H9 (cell line): Measurements from ENCODE around the gene KRT2. TPM values are rescaled to one million over a fixed set of nuclear protein-coding genes. Genes with fewer than 3 reads are reported as not detected.

ENCODE experiments used
- DNase-seq: peaks from one replicate; pipeline ENCODE4 v3.0.0-alpha.2; 2017
- H2AFZ ChIP-seq: one replicate; pipeline ENCODE4 v1.6.1; 2013; ENCODE audit warnings: mild to moderate bottlenecking, low read length, control low read depth, moderate library complexity
- H2AK5ac ChIP-seq: 2 replicates; pipeline ENCODE4 v1.6.1; 2013; ENCODE audit warnings: low read length, control low read depth, mixed read lengths; ENCODE audit not compliant: insufficient read length
- H2BK120ac ChIP-seq: one replicate; pipeline ENCODE4 v1.6.1; 2013; ENCODE audit warnings: low read depth, mild to moderate bottlenecking, low read length, control low read depth, inconsistent platforms; ENCODE audit not compliant: poor library complexity, severe bottlenecking
- H2BK12ac ChIP-seq: 2 replicates; pipeline ENCODE4 v1.6.1; 2013; ENCODE audit warnings: low read length, control low read depth, mixed read lengths, low read depth; ENCODE audit not compliant: insufficient read length
- H2BK15ac ChIP-seq: 2 replicates; pipeline ENCODE4 v1.6.1; 2013; ENCODE audit warnings: low read depth, low read length, control low read depth
- H2BK20ac ChIP-seq: one replicate; pipeline ENCODE4 v1.6.1; 2013; ENCODE audit warnings: low read depth, mild to moderate bottlenecking, low read length, control low read depth, inconsistent platforms; ENCODE audit not compliant: poor library complexity, severe bottlenecking
- H2BK5ac ChIP-seq: 2 replicates; pipeline ENCODE4 v1.6.1; 2013; ENCODE audit warnings: low read length, control low read depth, mixed read lengths; ENCODE audit not compliant: insufficient read length
- H3K14ac ChIP-seq: 2 replicates; pipeline ENCODE4 v1.6.1; 2013; ENCODE audit warnings: low read length, control low read depth; ENCODE audit not compliant: insufficient read depth
- H3K18ac ChIP-seq: 2 replicates; pipeline ENCODE4 v1.6.1; 2013; ENCODE audit warnings: low read depth, mild to moderate bottlenecking, mixed read lengths, low read length, control low read depth; ENCODE audit not compliant: insufficient read length
- H3K23ac ChIP-seq: 2 replicates; pipeline ENCODE4 v1.6.1; 2013; ENCODE audit warnings: low read length, control low read depth, mixed read lengths, low read depth; ENCODE audit not compliant: insufficient read length
- H3K23me2 ChIP-seq: 2 replicates; pipeline ENCODE4 v1.6.1; 2013; ENCODE audit warnings: low read depth, mild to moderate bottlenecking, mixed read lengths, low read length, control low read depth; ENCODE audit not compliant: insufficient read length, poor library complexity, severe bottlenecking
- H3K27ac ChIP-seq: 2 replicates; pipeline ENCODE4 v1.5.1; 2013; ENCODE audit warnings: low read length, control low read depth, mixed read lengths, low read depth; ENCODE audit not compliant: insufficient read length
- H3K27me3 ChIP-seq: 2 replicates; pipeline ENCODE4 v1.6.1; 2013; ENCODE audit warnings: low read length, control low read depth, inconsistent platforms; ENCODE audit not compliant: insufficient read depth
- H3K4ac ChIP-seq: 2 replicates; pipeline ENCODE4 v1.6.1; 2013; ENCODE audit warnings: low read depth, mild to moderate bottlenecking, control low read depth, inconsistent platforms, low read length, moderate library complexity
- H3K4me1 ChIP-seq: 2 replicates; pipeline ENCODE4 v1.6.1; 2013; ENCODE audit warnings: low read length, control low read depth, inconsistent platforms; ENCODE audit not compliant: insufficient read depth
- H3K4me2 ChIP-seq: 2 replicates; pipeline ENCODE4 v1.6.1; 2013; ENCODE audit warnings: low read length, control low read depth, mixed read lengths; ENCODE audit not compliant: insufficient read length, insufficient read depth
- H3K56ac ChIP-seq: 2 replicates; pipeline ENCODE4 v1.6.1; 2013; ENCODE audit warnings: low read depth, mild to moderate bottlenecking, mixed read lengths, low read length, control low read depth; ENCODE audit not compliant: insufficient read length
- H3K79me1 ChIP-seq: 2 replicates; pipeline ENCODE4 v1.6.1; 2013; ENCODE audit warnings: low read depth, mild to moderate bottlenecking, moderate library complexity, low read length, control low read depth, inconsistent platforms; ENCODE audit not compliant: insufficient read depth, poor library complexity, severe bottlenecking
- H3K79me2 ChIP-seq: 2 replicates; pipeline ENCODE4 v1.6.1; 2013; ENCODE audit warnings: low read length, control low read depth, inconsistent platforms; ENCODE audit not compliant: insufficient read depth
- H3K9ac ChIP-seq: 2 replicates; pipeline ENCODE4 v1.6.1; 2013; ENCODE audit warnings: low read length, control low read depth, mixed read lengths; ENCODE audit not compliant: insufficient read length; ENCODE audit errors: extremely low read depth
- H3K9me3 ChIP-seq: one replicate; pipeline ENCODE4 v1.6.1; 2013; ENCODE audit warnings: low read depth, low read length, inconsistent platforms; ENCODE audit not compliant: control insufficient read depth
- H3T11ph ChIP-seq: one replicate; pipeline ENCODE4 v1.6.1; 2013; ENCODE audit warnings: mild to moderate bottlenecking, low read length, control low read depth, inconsistent platforms
- H4K20me1 ChIP-seq: one replicate; pipeline ENCODE4 v1.6.1; 2013; ENCODE audit not compliant: control insufficient read depth, insufficient read length, insufficient read depth
- H4K5ac ChIP-seq: 2 replicates; pipeline ENCODE4 v1.6.1; 2013; ENCODE audit warnings: low read depth, mild to moderate bottlenecking, mixed read lengths, low read length, control low read depth; ENCODE audit not compliant: insufficient read length
- H4K8ac ChIP-seq: replicated peaks from 2 replicates; pipeline ENCODE4 v1.6.1; 2013; ENCODE audit warnings: low read length, control low read depth, mixed read lengths, low read depth; ENCODE audit not compliant: insufficient read length
- H4K91ac ChIP-seq: 2 replicates; pipeline ENCODE4 v1.6.1; 2013; ENCODE audit warnings: low read depth, mild to moderate bottlenecking, moderate library complexity, mixed read lengths, low read length, control low read depth; ENCODE audit not compliant: insufficient read length
- H3K27ac Mint-ChIP-seq, 3 experiments: 2 replicates in 2 of 3; 3 replicates in 1 of 3; pipeline ENCODE4 v1.8.0; 2020 to 2021; ENCODE audit warnings: mixed read lengths in 3 of 3, mild to moderate bottlenecking in 1 of 3, moderate library complexity in 1 of 3
- H3K27me3 Mint-ChIP-seq: 2 replicates; pipeline ENCODE4 v1.8.0; 2021; ENCODE audit warnings: low read depth, mild to moderate bottlenecking, moderate library complexity, mixed read lengths
- H3K36me3 Mint-ChIP-seq, 3 experiments: 2 replicates in 2 of 3; 3 replicates in 1 of 3; pipeline ENCODE4 v1.8.0; 2020 to 2021; ENCODE audit warnings: low read depth in 3 of 3, mixed read lengths in 3 of 3; ENCODE audit not compliant: insufficient read depth in 1 of 3
- H3K4me1 Mint-ChIP-seq, 2 experiments: 2 replicates each; pipeline ENCODE4 v1.8.0; 2020; ENCODE audit warnings: mixed read lengths in 2 of 2
- H3K4me3 Mint-ChIP-seq, 2 experiments: 2 replicates in 1 of 2; 3 replicates in 1 of 2; pipeline ENCODE4 v1.8.0; 2020 to 2021; ENCODE audit warnings: mild to moderate bottlenecking in 2 of 2, mixed read lengths in 2 of 2, moderate library complexity in 1 of 2
- H3K9me3 Mint-ChIP-seq, 2 experiments: 2 replicates in 1 of 2; 3 replicates in 1 of 2; pipeline ENCODE4 v1.8.0; 2020; ENCODE audit warnings: mild to moderate bottlenecking in 2 of 2, mixed read lengths in 2 of 2, moderate library complexity in 1 of 2
- WGBS: extraction: QIAGEN DNeasy Blood & Tissue Kit; methylation state at CpG from one replicate; pipeline ENCODE4 v1.1.7; 2013; ENCODE audit warnings: missing lambda C conversion rate, low lambda C conversion rate, mixed read lengths; ENCODE audit not compliant: insufficient read length; ENCODE audit errors: extremely low coverage; 5-methylcytosine and 5-hydroxymethylcytosine counted together
- total RNA-seq: library from RNA; stranded (reverse); gene quantifications from 2 replicates; pipeline ENCODE4 v1.2.1, GENCODE V29; 2021
- TF ChIP-seq, protein P1 (sequence below): fragments of 200-600 bp; sonication (generic); conservative IDR thresholded peaks from 3 replicates; pipeline ENCODE4 v1.8.0; 2021; ENCODE audit warnings: antibody characterized with exemption, mild to moderate bottlenecking

KRT2 gene
- total RNA-seq, 1 experiment from 2014 or later: not detected

DNA sequence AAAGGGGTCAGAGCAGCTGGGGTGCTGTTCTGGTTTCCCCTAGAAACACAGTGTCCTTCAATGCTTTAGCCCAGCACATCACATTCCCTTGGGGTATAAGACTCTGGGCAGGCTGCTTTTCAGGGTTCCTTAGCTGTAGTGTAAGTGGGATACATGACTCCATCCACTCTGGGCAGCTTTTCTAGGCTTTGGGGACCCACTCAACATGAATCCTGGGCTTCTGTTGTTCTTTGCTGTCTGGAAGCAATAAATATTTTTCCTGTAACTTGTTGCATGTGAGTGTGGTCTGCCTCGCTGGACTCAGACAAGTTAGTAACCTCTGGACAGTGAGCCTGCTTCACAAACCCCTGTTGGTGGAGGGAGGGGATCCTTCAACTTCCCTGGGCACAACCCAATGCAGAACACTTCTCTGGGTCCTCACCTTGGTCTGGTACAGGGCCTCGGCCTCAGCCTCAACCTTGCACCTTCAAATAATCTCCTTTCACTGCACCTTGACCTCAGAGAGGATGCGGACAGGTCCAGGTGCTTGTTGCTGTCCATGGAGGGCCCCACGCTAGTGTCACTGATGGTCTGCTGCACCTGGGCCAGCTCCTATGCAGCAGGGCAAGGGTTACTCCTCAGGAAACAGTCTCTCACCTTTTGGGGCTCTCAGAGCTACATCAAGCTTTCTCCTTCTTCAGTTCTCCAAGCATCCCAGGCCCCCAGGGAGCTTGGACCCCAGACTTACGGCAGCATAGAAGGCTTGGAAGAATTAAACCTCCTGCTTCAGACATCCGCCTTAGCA is 20.1 kb downstream of the KRT2 start:
- Histone ChIP-seq H4K20me1 (no peaks in the 10 kb centered on the region), H3K4me1 (no peaks in the 10 kb centered on the region), H3K27ac (no peak overlapping the region), H3K56ac (no peak overlapping the region), H2BK15ac (no peak overlapping the region), H3K9ac (no peak overlapping the region), H3K9me3 (no peaks in the 10 kb centered on the region), H3K18ac (no peak overlapping the region), H3K23ac (no peak overlapping the region), H2BK12ac (no peak overlapping the region), H2BK20ac (no peak overlapping the region), H3K79me2 (no peaks in the 10 kb centered on the region), H2AK5ac (no peak overlapping the region), H4K8ac (no peak overlapping the region), H3T11ph (no peak overlapping the region), H3K27me3 (no peaks in the 10 kb centered on the region), H4K91ac (no peak overlapping the region), H3K4me2 (no peak overlapping the region), H2BK5ac (no peak overlapping the region), H2AFZ (no peak overlapping the region), H3K79me1 (no peaks in the 10 kb centered on the region), H3K14ac (no peak overlapping the region), H4K5ac (no peak overlapping the region), H3K4ac (no peak overlapping the region), H3K23me2 (no peaks in the 10 kb centered on the region), H2BK120ac (no peak overlapping the region)
- no peaks in the 10 kb centered on the region for H3K36me3 Mint-ChIP-seq
- peaks cover 13% of the 10 kb centered on the region for H3K27me3 Mint-ChIP-seq
- H3K27ac Mint-ChIP-seq: no peak overlapping the region
- peaks cover 2 to 3% of the 10 kb centered on the region in 2 experiments for H3K4me1 Mint-ChIP-seq
- DNase-seq: peak; percentile 24
- TF ChIP-seq, protein P1, sequence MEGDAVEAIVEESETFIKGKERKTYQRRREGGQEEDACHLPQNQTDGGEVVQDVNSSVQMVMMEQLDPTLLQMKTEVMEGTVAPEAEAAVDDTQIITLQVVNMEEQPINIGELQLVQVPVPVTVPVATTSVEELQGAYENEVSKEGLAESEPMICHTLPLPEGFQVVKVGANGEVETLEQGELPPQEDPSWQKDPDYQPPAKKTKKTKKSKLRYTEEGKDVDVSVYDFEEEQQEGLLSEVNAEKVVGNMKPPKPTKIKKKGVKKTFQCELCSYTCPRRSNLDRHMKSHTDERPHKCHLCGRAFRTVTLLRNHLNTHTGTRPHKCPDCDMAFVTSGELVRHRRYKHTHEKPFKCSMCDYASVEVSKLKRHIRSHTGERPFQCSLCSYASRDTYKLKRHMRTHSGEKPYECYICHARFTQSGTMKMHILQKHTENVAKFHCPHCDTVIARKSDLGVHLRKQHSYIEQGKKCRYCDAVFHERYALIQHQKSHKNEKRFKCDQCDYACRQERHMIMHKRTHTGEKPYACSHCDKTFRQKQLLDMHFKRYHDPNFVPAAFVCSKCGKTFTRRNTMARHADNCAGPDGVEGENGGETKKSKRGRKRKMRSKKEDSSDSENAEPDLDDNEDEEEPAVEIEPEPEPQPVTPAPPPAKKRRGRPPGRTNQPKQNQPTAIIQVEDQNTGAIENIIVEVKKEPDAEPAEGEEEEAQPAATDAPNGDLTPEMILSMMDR: no peak
- no peaks in the 10 kb centered on the region for H3K9me3 Mint-ChIP-seq
- H3K4me3 Mint-ChIP-seq: no peak overlapping the region
- WGBS: no CpG with 5 or more reads among the region's 6 CpGs
